ENCODE data around the gene AHDC1.

Gene AHDC1

DNA sequence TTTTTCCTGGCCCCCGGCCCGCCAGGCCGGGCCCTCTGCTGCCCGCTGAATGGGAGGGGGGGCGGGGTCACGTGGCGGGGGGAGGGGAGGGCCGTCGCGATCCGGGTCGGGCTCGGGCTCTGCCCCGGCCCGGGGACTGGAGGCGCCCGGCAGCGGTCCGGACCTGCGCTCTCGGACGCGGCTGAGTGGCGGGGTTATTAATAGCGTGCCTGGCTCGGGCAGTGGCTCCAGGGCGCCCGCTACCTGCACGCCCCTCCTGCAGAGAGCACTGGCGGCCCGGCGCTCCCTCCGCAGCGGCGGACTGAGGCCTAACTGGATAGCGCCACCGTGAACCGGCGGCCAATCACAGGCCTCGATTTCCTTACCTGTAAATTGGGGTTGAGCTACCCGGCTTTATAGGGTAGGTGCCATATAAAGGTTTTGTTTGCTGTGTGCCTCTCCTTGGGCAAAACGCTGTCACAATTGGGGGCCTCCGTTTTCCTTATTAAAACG, 28.1 kb downstream of the AHDC1 start:
- no peak overlapping the region for H2AFZ ChIP-seq (ENCODE audit: low read depth)
- H3K4me3 ChIP-seq (IDR thresholded peaks at IDR 0.05; ENCODE audit: insufficient read depth, low read depth, low read length): no peak overlapping the region
- H3K27me3 ChIP-seq (ENCODE audit: insufficient read depth, low read depth): peaks cover 6% of the 10 kb centered on the region; the same call in 1 of the 2 replicates
- H4K20me1 ChIP-seq (ENCODE audit: insufficient read depth): no peaks in the 10 kb centered on the region
- H3K27ac ChIP-seq: no peak overlapping the region
- no peaks in the 10 kb centered on the region for H3K4me1 ChIP-seq (ENCODE audit: low read depth, poor library complexity, severe bottlenecking)
- H3K9ac ChIP-seq: no peak overlapping the region
- no peaks in the 10 kb centered on the region for H3K36me3 ChIP-seq (ENCODE audit: insufficient read depth)
- TF ChIP-seq, protein P1, sequence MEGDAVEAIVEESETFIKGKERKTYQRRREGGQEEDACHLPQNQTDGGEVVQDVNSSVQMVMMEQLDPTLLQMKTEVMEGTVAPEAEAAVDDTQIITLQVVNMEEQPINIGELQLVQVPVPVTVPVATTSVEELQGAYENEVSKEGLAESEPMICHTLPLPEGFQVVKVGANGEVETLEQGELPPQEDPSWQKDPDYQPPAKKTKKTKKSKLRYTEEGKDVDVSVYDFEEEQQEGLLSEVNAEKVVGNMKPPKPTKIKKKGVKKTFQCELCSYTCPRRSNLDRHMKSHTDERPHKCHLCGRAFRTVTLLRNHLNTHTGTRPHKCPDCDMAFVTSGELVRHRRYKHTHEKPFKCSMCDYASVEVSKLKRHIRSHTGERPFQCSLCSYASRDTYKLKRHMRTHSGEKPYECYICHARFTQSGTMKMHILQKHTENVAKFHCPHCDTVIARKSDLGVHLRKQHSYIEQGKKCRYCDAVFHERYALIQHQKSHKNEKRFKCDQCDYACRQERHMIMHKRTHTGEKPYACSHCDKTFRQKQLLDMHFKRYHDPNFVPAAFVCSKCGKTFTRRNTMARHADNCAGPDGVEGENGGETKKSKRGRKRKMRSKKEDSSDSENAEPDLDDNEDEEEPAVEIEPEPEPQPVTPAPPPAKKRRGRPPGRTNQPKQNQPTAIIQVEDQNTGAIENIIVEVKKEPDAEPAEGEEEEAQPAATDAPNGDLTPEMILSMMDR (conservative IDR thresholded peaks at IDR 0.05; ENCODE audit: low read depth, low read length): no peak
- no peaks in the 10 kb centered on the region for H3K79me2 ChIP-seq (ENCODE audit: insufficient read depth, low read depth)
- no peak overlapping the region for H3K4me2 ChIP-seq

DNA sequence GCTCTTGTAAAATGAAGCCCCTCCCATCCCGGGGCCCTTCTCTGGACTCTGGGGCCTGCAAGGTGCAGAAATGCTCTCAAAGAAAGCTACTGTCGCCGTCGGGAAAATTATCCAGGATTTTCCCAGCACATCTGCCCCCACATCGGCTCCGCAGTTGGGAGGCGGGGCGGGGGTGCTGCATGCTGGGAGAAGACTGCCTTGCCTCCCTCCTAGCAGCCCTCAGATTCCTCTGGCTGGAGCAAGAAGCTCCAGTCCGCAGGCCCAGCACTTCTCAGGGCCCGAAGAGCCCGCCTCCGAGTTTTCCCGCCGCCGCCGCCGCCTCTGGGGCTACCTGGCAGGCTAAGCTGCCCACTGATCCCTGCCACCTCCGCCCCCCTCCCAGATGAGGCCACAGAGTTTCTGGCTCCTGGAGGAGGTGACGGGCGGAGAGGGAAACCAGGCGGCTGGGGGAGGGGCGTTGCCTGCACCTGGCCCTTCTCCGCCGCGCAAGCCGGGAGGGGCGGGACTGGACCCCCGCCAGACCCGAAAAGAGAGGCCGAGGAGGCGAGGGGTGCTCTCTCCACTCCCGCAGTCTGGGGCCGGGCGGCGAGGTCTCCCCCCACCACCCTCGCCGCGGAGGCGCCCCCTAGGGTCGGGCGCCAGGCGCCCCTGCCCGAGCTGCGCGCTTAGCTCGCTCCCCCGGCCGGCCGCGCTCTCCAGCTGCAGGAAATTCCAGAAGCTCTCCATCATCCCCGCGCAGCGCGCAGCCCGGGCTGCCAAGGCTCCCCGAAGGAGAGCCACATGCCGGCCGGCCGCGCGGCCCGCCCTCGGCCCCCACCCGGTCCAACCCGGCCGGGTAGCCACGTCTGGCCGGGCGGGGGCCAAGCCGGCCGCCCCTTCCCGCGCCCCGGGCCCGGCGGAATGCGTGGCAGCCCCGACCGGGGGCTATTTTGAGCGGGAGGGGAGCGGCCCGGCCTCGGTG, 28.8 kb downstream of the AHDC1 start:
- H3K79me2 ChIP-seq (ENCODE audit: insufficient read depth, low read depth): no peaks in the 10 kb centered on the region
- peaks cover 6% of the 10 kb centered on the region; the same call in 1 of the 2 replicates for H3K27me3 ChIP-seq (ENCODE audit: insufficient read depth, low read depth)
- H3K27ac ChIP-seq: no peak overlapping the region
- H4K20me1 ChIP-seq (ENCODE audit: insufficient read depth): no peaks in the 10 kb centered on the region
- no peaks in the 10 kb centered on the region for H3K36me3 ChIP-seq (ENCODE audit: insufficient read depth)
- TF ChIP-seq, protein P1 (conservative IDR thresholded peaks at IDR 0.05; ENCODE audit: low read depth, low read length): no peak
- no peak overlapping the region for H3K9ac ChIP-seq
- no peak overlapping the region for H3K4me2 ChIP-seq
- no peak overlapping the region for H3K4me3 ChIP-seq (IDR thresholded peaks at IDR 0.05; ENCODE audit: insufficient read depth, low read depth, low read length)
- no peak overlapping the region for H2AFZ ChIP-seq (ENCODE audit: low read depth)
- H3K4me1 ChIP-seq (ENCODE audit: low read depth, poor library complexity, severe bottlenecking): no peaks in the 10 kb centered on the region

DNA sequence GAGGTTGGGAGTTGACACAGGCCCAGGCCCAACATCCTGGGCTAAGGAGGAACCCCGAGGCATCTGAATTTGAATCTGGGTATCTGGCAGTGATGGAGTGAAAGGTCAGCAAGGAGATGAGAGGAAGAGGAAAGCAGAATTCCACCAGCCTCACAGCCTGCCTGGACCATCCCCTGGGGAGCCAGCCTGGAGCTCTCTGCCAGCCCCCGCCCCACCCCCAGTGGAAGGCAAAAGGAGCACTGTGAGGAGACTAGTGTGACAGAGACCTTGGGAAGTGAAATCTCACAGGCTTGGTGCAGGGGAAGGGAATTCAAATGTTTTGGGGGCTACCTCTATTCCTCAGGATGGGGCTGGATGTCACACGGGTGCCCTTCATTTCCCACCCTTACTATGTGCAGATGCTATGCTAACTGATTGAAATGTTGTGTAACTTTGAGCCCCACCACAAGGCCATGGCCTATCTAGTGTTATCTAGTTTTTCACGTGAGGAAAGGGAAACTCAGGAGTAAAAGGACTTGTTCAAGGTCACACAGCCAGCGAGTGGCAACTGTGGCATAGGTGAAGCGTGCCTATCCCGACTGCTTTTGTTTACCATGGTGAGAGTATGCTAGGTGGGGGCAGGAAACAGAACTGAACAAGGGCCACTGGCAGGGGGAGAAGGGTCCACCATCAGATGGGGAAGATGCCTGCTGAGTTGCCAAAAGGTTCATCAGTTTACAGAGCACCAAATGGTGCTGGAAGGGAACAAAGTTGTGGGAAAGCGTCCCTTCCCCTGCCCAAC, 29.8 kb downstream of the AHDC1 start:
- H3K4me2 ChIP-seq: no peak overlapping the region
- peaks cover 6% of the 10 kb centered on the region; the same call in 1 of the 2 replicates for H3K27me3 ChIP-seq (ENCODE audit: insufficient read depth, low read depth)
- TF ChIP-seq, protein P1 (conservative IDR thresholded peaks at IDR 0.05; ENCODE audit: low read depth, low read length): no peak
- H3K4me3 ChIP-seq (IDR thresholded peaks at IDR 0.05; ENCODE audit: insufficient read depth, low read depth, low read length): no peak overlapping the region
- H3K4me1 ChIP-seq (ENCODE audit: low read depth, poor library complexity, severe bottlenecking): peaks cover 3% of the 10 kb centered on the region
- no peaks in the 10 kb centered on the region for H4K20me1 ChIP-seq (ENCODE audit: insufficient read depth)
- no peak overlapping the region for H2AFZ ChIP-seq (ENCODE audit: low read depth)
- H3K36me3 ChIP-seq (ENCODE audit: insufficient read depth): no peaks in the 10 kb centered on the region
- H3K79me2 ChIP-seq (ENCODE audit: insufficient read depth, low read depth): no peaks in the 10 kb centered on the region
- no peak overlapping the region for H3K27ac ChIP-seq
- H3K9ac ChIP-seq: no peak overlapping the region

DNA sequence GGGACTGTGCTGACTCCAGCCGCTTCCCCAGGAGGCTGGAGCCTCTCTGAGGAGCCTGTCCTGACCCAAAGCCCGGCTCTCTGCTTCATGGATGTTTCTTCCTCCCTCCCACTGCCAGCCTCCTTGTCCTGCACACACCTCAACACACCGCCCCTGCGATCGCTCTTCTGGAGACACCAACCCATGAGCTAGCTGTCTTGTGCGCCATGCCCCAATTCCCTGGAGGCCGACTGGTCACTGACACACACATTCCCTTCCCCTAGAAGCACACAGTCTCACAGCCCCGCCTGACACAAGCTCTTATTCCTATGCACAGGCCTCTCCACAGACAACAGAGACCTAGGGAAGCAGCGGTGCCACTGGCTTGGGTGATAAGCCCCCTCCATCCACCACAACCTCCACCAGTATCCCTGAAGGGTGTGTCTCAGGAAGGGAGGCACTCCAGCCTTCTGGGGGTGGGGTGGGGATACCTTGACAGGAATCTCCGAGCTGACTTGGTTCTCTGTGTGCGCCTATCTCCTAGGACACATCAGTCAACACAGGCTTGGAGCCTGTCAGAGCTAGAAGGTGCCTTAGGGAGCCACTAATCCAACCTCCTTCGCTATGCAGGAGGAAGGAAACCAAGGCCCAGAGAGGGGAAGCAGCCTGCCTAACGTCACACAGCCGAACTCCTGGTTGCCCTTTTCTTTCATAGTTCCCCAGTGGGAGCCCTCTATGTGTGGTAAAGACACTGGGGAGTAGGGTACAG, 31.1 kb downstream of the AHDC1 start:
- peaks cover 11% of the 10 kb centered on the region for H3K4me1 ChIP-seq (ENCODE audit: low read depth, poor library complexity, severe bottlenecking)
- no peak overlapping the region for H3K4me2 ChIP-seq
- H4K20me1 ChIP-seq (ENCODE audit: insufficient read depth): no peaks in the 10 kb centered on the region
- no peak overlapping the region for H3K4me3 ChIP-seq (IDR thresholded peaks at IDR 0.05; ENCODE audit: insufficient read depth, low read depth, low read length)
- TF ChIP-seq, protein P1 (conservative IDR thresholded peaks at IDR 0.05; ENCODE audit: low read depth, low read length): no peak
- H3K79me2 ChIP-seq (ENCODE audit: insufficient read depth, low read depth): no peaks in the 10 kb centered on the region
- no peak overlapping the region for H2AFZ ChIP-seq (ENCODE audit: low read depth)
- H3K27ac ChIP-seq: no peak overlapping the region
- H3K9ac ChIP-seq: no peak overlapping the region
- H3K36me3 ChIP-seq (ENCODE audit: insufficient read depth): no peaks in the 10 kb centered on the region
- peaks cover 6% of the 10 kb centered on the region; the same call in 1 of the 2 replicates for H3K27me3 ChIP-seq (ENCODE audit: insufficient read depth, low read depth)

All from KMS-11 (cell line).